Stimulated activated CD8-positive, alpha-beta memory T cell treated with anti-CD3 and anti-CD28 coated beads, Interleukin-4, amount 100 ng/mL, for 4 hours (primary cell): ENCODE data around the gene MAMDC2.
"Not testable (repeated sequence)": the region's sequence is repeated elsewhere in the genome, so short reads cannot be mapped to it uniquely, and the experiment has no call there.

Experiments
- DNase-seq, 2 donors: peaks; one replicate each; pipeline ENCODE4 v3.0.0-alpha.2; 2020; ENCODE audit warnings: low read depth in 2 of 2, low spot score in 1 of 2

MAMDC2 gene

GRCh38 chr9:70192707-70193106, 149.1 kb downstream of the MAMDC2 start:
- no peak for DNase-seq

- no peak for DNase-seq
Measured at GRCh38 chr9:70195456-70195855, 151.8 kb downstream of the MAMDC2 start.

GRCh38 chr9:70197216-70198044, 153.8 kb downstream of the MAMDC2 start:
- DNase-seq: no peak

DNA sequence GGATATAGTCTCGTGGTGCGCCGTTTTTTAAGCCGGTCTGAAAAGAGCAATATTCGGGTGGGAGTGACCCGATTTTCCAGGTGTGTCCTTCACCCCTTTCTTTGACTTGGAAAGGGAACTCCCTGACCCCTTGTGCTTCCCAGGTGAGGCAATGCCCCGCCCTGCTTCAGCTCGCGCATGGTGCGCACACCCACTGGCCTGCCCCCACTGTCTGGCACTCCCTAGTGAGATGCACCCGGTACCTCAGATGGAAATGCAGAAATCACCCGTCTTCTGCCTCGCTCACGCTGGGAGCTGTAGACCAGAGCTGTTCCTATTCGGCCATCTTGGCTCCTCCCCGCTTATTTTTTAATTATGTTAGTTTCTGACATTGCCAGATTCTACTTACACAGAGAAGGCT, 161.1 kb downstream of the MAMDC2 start:
- DNase-seq: not testable (repeated sequence)

GRCh38 chr9:70205366-70206020, 161.8 kb downstream of the MAMDC2 start:
- DNase-seq: no peak

GRCh38 chr9:70217029-70217428, 173.4 kb downstream of the MAMDC2 start:
- no peak for DNase-seq

DNA sequence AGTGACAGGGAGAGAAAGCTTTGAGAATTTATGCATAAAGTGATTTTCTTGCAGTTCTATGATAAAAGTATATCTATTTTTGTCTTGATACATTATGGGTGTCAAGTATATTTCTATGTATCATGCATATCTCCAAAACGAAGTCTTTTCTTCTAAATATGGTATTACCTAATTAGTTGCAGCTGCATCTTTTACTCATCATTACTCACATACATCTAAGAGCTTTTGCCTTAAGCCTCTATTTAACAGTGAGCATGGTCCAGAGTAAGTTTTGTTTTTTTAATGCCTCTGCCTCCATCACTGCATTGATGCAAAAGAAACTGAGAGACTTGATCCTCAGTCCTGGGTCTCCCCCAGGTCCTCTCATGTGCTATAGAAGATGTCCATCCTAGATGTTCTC, 175.1 kb downstream of the MAMDC2 start:
- DNase-seq: no peak

GRCh38 chr9:70220216-70220615, 176.6 kb downstream of the MAMDC2 start:
- no peak for DNase-seq

DNA sequence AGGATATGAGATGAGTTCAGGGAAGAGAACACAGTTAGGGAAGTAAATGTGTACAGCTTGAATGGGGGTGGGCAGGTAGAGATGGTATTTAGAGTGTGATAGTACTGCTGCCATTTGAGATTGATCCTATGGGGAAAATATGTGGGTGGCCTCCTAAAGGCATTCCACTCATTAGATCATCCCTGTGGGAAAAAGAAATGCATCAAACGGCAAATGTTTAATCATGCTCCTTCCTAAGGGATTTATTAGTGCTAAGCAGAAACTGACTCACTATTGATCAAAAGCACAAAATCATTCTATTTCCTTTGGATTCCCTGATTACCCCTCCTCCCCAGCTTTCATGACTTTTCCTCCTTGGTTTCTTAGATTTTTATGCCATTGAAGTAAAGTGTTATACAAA, 178.7 kb downstream of the MAMDC2 start:
- DNase-seq: no peak

DNA sequence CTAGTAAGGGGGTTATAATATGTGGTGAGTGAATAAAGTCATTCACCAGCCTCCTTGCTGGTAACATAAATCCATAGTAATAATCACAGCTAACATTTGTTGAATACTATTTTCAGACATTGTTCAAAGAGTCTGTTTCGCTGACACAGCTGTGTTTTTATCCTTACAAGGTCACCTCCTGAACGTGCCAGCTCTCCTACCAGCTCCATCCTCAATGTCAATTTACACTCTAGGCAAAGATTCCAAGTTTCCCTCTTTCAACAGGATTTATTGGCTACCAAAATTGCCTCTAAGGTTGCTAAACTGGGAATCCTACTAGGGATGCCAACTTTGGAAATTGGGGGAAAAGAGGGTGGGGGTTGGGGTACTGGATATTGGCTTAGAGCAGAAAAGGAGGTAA, 184.5 kb downstream of the MAMDC2 start:
- no peak for DNase-seq

- no peak for DNase-seq
Measured at GRCh38 chr9:70228611-70229010, 185.0 kb downstream of the MAMDC2 start.

DNA sequence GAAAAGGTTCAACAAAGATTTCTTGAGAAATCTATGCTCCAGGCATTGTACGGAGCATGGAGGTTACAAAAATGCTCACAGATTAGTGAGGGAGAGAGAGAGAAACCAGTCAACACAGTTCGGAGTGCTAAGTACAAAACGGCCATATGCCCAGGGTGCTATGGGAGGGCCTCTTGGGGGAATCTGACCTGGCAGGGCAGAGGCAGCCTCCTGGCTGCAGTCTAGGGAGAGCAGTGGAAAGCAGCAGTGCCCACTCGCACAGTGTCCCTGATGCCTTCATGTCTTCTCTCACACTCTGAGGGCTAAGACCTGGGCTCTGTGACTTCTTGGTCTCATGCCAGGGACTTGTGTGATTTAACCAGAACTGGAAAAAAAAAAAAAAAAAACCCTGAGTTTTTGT, 185.4 kb downstream of the MAMDC2 start:
- DNase-seq: no peak

DNA sequence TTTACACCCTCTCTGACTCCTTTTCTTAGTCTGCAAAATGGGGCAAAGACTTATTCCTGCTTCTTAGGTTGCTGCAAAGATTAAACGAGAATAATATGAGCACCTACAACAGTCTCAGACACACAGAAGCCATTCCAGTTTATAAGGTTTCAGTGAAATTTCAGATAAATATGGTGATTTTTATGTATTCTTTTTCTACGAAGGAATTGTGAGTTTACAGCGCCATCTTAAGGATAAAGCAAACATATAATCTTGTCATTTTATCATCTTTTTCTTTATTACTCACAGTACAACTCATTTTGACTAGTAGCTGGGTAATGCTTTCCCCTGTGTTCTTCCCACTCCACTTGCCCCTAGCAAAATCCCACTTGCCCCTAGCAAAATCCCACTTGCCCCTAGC, 185.9 kb downstream of the MAMDC2 start:
- DNase-seq: no peak

DNA sequence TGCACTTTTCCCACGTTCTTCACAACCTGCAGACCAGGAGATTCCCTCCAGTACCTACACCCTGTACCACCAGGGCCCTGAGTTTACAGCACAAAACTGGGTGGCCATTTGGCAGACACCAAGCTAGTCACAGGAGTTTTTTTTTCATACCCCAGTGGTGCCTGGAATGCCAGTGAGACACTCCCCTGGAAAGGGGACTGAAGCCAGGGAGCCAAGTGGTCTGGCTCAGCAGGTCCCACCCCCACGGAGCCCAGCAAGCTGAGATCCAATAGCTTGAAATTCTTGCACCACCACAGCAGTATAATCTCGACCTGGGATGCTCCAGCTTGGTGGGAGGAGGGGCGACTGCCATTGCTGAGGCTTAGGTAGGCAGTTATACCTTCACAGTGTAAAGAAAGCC, 188.8 kb downstream of the MAMDC2 start:
- DNase-seq: no peak

- DNase-seq: not testable (repeated sequence)
Measured at GRCh38 chr9:70234208-70234607, 190.6 kb downstream of the MAMDC2 start.

- not testable (repeated sequence) for DNase-seq
Measured at GRCh38 chr9:70245952-70246351, 202.3 kb downstream of the MAMDC2 start.

- no peak for DNase-seq
Measured at GRCh38 chr9:70250221-70250620, 206.6 kb downstream of the MAMDC2 start.

GRCh38 chr9:70255486-70255885, 211.8 kb downstream of the MAMDC2 start:
- no peak for DNase-seq

DNA sequence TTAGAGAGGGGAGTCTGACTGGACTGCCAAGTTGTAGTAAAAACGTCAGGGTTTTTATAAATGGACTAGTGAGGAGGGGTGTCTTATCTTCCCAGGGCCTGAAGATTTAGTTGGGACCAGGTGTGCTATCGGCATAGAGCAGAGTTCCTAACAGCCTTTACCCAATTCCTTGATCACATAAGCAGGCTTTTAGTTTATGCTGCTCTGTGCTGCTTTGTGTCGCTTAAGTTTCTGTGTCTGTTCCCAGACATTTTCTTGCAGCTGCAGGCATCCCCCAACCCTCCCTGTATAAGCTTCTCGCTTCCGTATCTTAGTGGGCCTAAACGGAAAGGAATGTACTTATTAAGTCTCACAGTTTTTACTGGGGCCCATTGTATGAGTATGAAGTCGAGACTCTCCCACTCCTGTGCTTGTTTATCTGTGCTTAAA, 212.5 kb downstream of the MAMDC2 start:
- no peak for DNase-seq

GRCh38 chr9:70257502-70257901, 213.9 kb downstream of the MAMDC2 start:
- DNase-seq: no peak

DNA sequence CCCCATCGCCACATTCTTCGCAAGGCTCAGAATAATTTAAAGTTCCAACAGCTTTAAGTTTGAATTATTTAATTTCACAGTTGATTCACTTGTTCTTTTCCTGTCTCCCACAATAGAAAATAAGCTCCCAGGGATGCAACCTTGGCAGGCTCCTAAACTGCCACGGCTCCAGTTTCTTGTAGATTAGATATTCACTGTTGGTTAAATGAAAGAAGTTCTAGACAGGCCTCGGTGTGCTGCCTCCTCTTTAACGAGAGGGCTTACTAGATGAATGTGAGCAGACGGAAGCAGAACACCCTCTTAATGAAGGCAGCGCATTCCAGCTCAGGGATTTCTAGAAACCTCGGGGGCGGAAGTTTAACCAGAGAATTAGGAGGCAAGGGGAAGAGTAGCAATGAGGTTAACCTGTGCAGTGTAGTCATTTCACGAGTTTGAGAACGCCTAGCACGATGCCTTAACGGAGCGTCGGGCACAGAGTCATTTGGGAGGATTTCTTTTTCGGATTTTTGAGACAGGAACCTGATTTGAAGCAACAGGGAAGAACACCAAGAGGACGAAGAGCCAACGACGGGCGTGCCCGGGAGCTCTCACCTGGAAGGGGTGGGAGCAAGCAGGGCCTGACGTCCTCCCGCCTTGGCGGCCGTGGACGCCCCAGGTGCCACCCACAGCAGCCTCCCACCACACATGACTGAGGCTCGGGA, 214.5 kb downstream of the MAMDC2 start:
- DNase-seq: no peak
